GM19455 (cell line): ENCODE results near the gene CDKN1C.

Experiments used
- ATAC-seq: cut with Tn5 transposase; IDR thresholded peaks from one replicate; pipeline ENCODE4 v1.9.1; 2021; ENCODE audit not compliant: unreplicated experiment

The CDKN1C gene

GRCh38 chr11:2885678-2886081 is at the start of gene CDKN1C:
TSS of gene CDKN1C (minus strand) at chr11:2885775. CDS start at chr11:2885456, 319 bp downstream.
- ATAC-seq = peak; percentile 60

DNA sequence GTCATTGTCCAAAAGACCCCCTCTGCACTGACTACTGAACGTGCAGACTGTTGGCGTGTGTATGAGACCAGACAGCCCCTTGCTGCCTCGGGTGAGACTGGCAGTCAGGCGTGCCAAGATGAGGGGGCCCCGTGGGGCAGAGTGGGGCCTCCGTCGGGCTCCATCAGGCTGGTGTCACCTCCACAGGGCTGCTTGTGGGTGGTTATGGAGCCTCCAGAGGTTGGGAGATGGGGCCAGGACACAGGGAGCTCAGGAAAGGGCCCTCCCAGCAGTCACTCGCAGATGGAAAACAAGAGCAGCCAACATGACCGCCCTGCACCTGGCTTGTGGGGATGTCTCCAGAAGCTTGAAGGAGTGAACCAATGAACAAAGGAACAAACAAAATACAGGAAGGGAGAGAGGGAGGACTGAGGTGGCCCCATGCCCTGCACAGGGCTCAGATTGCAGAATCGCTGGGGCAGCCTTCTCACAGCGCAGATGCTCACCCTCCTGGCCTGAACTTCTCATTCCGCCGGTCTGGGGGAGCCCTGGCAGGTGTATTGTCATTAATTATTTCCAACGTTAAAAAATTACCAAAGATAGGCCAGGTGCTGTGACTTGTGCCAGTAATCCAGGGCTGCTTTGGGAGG is 49.1 kb upstream of the CDKN1C start:
- no peak for ATAC-seq

DNA sequence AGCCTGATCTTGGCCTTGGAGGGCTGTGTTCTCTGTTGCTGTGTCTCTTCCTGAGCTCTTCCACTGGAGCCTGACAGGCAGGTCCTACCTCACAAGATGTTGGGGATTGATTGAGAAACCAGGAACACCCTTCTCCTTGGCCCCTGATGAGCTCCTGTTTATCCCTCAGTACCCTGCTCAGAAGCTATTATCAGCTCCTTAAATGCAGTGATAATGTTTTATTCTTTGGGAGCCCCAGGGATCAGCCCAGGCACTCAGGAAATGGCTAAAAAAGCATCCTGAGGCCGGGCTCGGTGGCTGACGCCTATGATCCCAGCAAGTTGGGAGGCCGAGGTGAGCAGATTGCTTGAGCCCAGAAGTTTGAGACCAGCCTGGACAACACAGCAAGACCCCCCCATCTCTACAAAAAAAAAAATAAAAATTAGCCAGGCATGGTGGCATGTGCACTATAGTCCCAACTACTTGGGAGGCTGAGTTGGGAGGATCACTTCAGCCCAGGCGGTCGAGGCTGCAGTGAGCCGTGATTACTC is 48.5 kb upstream of the CDKN1C start:
- no peak for ATAC-seq

- no peak for ATAC-seq
Observed at GRCh38 chr11:2933375-2934020, 47.9 kb upstream of the CDKN1C start.

DNA sequence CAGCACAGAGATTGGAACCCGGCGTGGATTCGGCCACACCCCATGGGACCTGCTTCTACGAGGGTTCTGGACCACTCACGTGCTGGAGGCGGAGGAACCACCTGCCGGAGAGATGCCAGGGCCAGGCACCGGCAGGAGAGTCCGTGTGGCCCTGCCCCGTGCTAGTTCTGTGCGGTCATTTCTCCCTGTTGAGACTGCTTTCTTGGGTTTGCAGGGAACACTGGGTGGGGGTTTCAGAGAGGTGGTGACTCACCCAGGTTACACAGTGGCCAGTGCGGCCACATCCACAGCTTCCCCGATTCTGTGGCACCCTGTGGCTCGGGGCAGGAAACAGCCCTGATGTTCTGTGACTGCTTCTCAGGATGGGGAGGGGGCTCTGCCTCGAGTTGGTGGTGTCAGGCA is 47.3 kb upstream of the CDKN1C start:
- ATAC-seq = no peak

DNA sequence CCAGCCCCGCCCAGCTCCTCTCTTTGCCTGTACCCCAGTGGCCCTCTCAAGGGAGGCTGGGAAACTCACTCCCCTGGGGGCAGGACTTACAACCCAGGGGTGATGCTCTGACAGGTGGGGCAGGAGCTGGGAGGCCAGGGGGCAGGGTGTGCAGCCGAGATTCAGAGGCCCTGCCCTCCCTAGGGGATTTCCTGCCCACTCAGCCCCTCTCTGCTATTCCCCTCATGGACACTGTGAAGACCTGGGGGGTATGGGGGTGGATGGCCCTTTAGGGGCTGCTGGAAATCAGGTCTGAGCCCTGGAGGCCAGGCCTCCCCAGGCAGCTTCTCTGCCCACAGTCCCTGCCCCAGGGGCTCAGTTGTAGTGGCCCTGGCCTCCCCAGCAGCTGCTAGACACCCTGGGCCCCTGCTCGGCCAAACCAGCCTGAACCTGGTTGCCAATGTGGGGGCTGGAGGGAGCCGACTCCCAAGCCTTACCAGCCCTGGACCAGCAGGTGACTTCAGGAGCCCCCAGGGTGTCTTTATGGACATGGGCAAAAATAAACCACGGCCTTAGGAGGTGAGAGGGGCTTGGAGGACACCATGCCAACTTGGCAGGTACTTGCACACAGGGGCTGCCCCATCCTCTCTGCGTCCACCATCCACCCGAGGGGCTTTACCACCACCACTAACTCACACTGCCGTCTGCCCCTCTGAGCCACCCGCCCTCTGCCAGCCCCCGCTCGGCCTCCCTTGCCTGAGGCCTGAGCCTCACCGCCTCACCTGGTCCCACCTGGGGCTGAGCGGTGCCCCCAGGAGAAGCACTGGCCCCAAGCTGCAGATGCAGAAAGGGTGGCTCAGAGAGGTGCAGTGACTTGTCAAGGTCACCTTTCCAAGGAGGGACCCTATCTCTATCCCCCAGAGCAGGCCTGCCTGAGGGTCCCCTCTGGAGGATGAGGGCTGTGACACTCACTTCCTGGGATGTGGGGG is 46.5 kb upstream of the CDKN1C start:
- ATAC-seq = no peak

DNA sequence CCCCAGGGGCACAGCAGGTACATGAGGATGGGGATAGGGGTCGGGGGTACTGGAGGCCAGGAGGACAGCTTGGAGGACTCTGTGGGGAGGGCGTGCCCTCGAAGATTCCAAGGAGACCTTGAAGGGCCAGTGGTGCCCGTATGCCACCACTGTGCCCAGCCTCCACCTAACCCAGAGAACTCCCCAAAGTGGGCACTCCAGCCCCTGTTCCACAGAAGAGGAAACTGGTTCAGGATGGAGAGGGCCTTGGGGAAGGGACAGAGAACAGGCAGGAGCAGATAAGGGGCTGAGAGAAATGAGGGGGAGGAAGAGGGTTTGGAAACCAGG is 45.8 kb upstream of the CDKN1C start:
- ATAC-seq = no peak

GRCh38 chr11:2930704-2931419 is 45.3 kb upstream of the CDKN1C start:
- ATAC-seq = peak; percentile 49

- peak; percentile 41 for ATAC-seq
Observed at GRCh38 chr11:2929950-2930703, 44.6 kb upstream of the CDKN1C start.

GRCh38 chr11:2929531-2929949 is 44.0 kb upstream of the CDKN1C start:
- no peak for ATAC-seq

DNA sequence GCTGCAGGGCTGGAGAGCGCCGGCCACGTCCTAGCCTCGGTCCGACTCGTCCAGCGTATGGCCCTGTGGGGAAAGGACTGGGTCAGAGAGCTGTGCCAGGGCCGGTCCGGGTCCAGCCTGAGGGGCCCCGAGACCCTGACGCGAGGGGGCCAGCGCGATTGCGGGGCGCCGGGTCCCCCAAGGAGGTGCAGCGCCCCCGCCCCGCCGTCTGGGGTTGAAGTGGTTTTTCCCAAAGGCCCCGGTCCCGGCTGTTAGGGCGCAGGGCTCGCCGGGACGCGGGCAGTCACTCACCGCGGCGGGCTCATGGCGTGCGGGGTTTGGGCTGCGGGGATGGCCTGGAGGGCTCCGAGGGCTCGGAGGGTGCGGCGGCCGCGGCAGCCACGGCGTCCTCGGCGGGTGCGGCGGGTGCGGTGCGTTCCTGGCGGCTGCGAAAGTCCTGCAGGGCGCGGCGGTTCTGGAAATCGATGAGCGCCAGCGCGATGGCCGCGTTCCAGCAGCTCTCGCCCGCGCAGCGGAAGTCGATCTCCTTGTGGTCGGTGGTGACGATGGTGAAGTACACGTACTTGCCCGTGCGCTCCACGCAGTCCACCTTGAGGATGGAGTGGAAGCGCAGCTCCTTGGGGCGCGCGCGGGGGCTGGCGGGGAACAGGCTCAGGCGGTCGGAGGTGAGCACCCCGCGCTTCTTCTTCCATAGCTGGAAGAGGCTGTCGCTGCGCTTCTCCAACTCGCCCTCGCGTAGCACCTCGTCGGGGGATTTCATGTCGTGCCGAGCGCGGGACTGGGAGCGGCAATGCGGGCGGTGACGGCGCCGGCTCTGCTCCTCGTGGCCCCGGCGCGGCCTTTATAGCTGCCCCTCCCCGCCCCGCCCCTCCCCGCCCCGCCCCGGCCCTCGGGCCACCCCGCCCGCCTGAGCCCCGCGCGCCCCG is 43.3 kb upstream of the CDKN1C start, which contains the start of gene PHLDA2:
TSS of gene PHLDA2 (minus strand) at position 816 of the 926 bp plus-strand sequence. CDS start at position 760, 56 bp downstream.
- ATAC-seq = no peak

DNA sequence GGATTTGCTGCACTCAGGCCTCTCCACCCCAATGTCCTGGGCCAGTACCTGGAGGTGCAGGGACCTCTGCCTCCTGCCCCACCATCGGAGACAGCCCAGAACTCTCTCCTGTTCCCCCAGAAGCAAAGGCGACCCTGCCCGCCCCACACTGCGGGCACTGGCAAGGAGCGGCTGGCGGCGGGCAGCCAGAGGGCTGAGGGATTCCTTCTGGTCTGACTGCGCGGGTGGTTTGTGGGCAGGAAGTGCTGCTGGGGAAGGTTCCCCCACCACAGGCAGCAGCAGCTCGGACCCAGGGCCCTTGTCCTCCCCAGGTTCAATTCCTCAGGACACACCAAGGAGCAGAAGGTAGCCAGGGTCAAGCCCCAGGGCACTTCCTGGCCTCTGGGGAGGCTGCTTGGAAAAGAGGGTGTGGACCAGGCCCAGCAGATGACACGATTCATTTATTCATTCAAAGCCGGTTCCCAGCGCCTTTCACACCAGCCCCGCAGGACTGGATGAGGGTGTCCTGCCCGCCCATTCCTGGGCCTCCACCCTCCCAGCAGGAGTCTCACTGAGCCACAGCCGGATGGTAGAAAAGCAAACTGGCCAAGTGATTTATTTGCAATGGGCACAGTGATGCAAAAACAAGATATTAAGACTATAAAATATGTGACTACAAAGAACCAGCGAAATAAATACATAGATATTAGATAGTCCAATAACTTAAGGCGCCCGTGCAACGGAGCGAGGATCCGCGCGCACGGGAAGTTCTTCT is 42.5 kb upstream of the CDKN1C start:
- ATAC-seq = no peak

GRCh38 chr11:2927121-2927800 is 41.7 kb upstream of the CDKN1C start:
- no peak for ATAC-seq

DNA sequence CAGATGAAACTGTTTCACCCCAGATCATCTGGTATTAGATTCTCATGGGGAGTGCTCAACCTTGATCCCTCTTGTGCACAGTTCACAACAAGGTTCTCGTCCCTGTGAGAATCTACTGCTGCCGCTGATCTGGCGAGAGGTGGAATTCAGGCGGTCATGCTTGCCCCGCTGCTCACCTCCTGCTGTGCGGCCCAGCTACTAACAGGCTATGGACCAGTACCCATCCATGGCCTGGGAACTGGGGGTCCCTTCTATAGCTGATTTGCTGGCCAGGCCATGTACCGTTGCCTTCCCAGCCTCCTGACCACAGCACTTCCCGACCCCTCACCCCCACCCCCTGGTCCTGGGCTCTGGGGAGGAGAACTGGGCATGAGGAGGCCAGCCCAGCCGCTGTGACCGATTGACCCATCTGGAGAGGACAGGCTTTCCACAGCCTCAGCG is 41.1 kb upstream of the CDKN1C start:
- no peak for ATAC-seq

DNA sequence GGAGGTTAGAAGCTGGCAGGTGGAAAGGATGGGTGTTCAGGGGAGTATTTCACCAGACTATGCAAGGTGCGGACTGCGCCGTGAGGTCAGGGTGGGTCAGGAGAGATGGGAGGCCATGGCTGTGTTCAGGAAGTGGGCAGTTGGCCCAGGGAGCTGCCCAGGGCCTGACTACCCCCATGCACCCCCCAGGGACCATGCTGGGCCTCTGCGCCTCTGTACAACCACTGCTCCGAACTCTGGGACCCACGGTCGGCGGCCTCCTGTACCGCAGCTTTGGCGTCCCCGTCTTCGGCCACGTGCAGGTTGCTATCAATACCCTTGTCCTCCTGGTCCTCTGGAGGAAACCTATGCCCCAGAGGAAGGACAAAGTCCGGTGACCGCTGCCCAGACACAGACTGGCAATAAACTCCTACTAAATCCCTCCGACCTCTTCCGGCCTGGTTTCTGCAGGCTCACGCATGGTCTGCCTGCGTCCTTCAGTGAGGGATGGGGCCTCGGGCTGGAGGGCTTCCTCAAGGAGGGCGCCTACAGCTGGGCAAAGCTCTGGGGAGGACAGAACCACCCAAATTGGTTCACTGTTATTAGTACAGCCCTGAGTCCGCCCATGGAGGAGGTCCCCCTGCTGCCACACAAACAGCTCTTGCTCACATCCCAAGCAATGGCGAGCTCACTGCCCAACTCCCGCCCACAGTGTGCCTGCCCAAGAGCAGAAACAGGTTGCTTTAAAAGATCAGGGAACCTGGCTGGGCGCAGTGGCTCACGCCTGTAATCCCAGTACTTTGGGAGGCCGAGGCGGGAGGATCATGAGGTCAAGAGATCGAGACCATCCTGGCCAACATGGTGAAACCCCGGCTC is 39.5 kb upstream of the CDKN1C start:
- ATAC-seq = no peak

GRCh38 chr11:2924381-2924780 is 38.8 kb upstream of the CDKN1C start:
- ATAC-seq = no peak
